Gastroesophageal sphincter (tissue), 4 donors: ENCODE measurements around the gene SBNO1. TPM values are rescaled to one million over a fixed set of nuclear protein-coding genes. Genes with fewer than 3 reads are reported as not detected.
A peak's percentile ranks its signal among the peaks of the same experiment; 100 is the strongest.

Experiments
- ATAC-seq: fragments of 150-250 bp; one replicate; pipeline ENCODE4 v1.9.1; 2016; ENCODE audit warnings: mild to moderate bottlenecking, moderate library complexity
- H3K27ac ChIP-seq, 4 donors: fragments of 200-600 bp; sonication (generic) in 3 of 4; 1 replicate in 3 of 4; 2 replicates in 1 of 4; pipeline ENCODE4 v1.5.1; 2016 to 2019
- H3K27me3 ChIP-seq: fragments of 200-600 bp; sonication (generic); one replicate; pipeline ENCODE4 v1.5.1; 2019
- H3K36me3 ChIP-seq, 2 donors: fragments of 200-600 bp; sonication (generic); one replicate each; pipeline ENCODE4 v1.5.1; 2019; ENCODE audit warnings: control low read depth in 1 of 2
- H3K4me1 ChIP-seq, 3 donors: fragments of 200-600 bp; sonication (generic); 1 replicate in 2 of 3; 2 replicates in 1 of 3; pipeline ENCODE4 v1.5.1; 2016 to 2019; ENCODE audit warnings: control low read depth in 2 of 3
- H3K4me3 ChIP-seq, 2 donors: fragments of 200-600 bp; sonication (generic); one replicate each; pipeline ENCODE4 v1.5.1; 2019; ENCODE audit warnings: mild to moderate bottlenecking in 1 of 2, moderate library complexity in 1 of 2
- H3K9me3 ChIP-seq, 3 donors: fragments of 200-600 bp; sonication (generic); one replicate each; pipeline ENCODE4 v1.5.1; 2017 to 2019; ENCODE audit warnings: control low read depth in 2 of 3
- CTCF ChIP-seq, 4 experiments: fragments of 200-600 bp in 2 of 4; fragments of 450-650 bp in 2 of 4; sonication (generic) in 1 of 4; IDR thresholded peaks; one replicate each; pipeline ENCODE4 v1.5.1; 2017 to 2019; ENCODE audit warnings: antibody characterized with exemption in 4 of 4, mild to moderate bottlenecking in 2 of 4, moderate library complexity in 2 of 4
- EP300 ChIP-seq: sonication (generic); formaldehyde crosslinking; IDR thresholded peaks from one replicate; pipeline ENCODE4 v1.6.1; 2017; ENCODE audit warnings: antibody characterized with exemption, mild to moderate bottlenecking
- POLR2A ChIP-seq, 2 donors: fragments of 450-650 bp; IDR thresholded peaks; one replicate each; pipeline ENCODE4 v1.6.1; 2017; ENCODE audit warnings: antibody characterized with exemption in 2 of 2, mild to moderate bottlenecking in 2 of 2, moderate library complexity in 1 of 2
- POLR2AphosphoS5 ChIP-seq: sonication (generic); formaldehyde crosslinking; IDR thresholded peaks from one replicate; pipeline ENCODE4 v1.6.1; 2017; ENCODE audit warnings: antibody characterized with exemption
- WGBS, 2 donors: methylation state at CpG; one replicate each; pipeline ENCODE4 v1.1.5; 2018; ENCODE audit warnings: low coverage in 1 of 2; 5-methylcytosine and 5-hydroxymethylcytosine counted together
- small RNA-seq, 4 donors: library from RNA; depleted of rRNA; stranded (forward); fragments of <200 nt; gene quantifications; one replicate each; pipeline ENCODE3, GENCODE V24; 2016
- total RNA-seq, 4 donors: library from RNA; depleted of rRNA; stranded (reverse); fragments of >200 nt; gene quantifications; one replicate each; pipeline ENCODE4 v1.1.0, GENCODE V29; 2016

SBNO1 gene
- total RNA-seq, 4 donors from 2014 or later, result 25.3 to 35.7 (median 33.2) TPM

- 88 to 96% methylated on average over 3 of the region's 3 CpGs for WGBS, 2 donors
- Histone ChIP-seq H3K27me3 (no peaks in the 10 kb centered on the region), H3K4me3 (no peak overlapping the region), H3K36me3 (peaks cover 0 to 19% of the 10 kb centered on the region in 2 donors), H3K9me3 (no peaks in the 10 kb centered on the region), H3K4me1 (peaks cover 3 to 39% (median 12%) of the 10 kb centered on the region in 3 donors), H3K27ac (no peak overlapping the region)
- no peak for ATAC-seq
- TF ChIP-seq POLR2AphosphoS5 (no peak), POLR2A (IDR thresholded peaks at IDR 0.05) (no peak), CTCF (IDR thresholded peaks at IDR 0.05) (no peak), EP300 (no peak)
Measured at GRCh38 chr12:123245678-123246077, 119.0 kb downstream of the SBNO1 start.

GRCh38 chr12:123243671-123244262, 120.9 kb downstream of the SBNO1 start:
- Histone ChIP-seq H3K27me3 (no peaks in the 10 kb centered on the region), H3K4me3 (no peak overlapping the region), H3K4me1 (peaks cover 3 to 33% (median 10%) of the 10 kb centered on the region in 3 donors), H3K9me3 (no peaks in the 10 kb centered on the region), H3K27ac (peak overlapping the region in 1 of 4 donors; percentile 50), H3K36me3 (peaks cover 0 to 26% of the 10 kb centered on the region in 2 donors)
- 61 to 78% methylated on average over 3 to 6 of the region's 7 CpGs for WGBS, 2 donors
- TF ChIP-seq CTCF (IDR thresholded peaks at IDR 0.05) (no peak), POLR2AphosphoS5 (no peak)
- no peak for ATAC-seq

GRCh38 chr12:123242116-123242904, 122.3 kb downstream of the SBNO1 start:
- Histone ChIP-seq H3K4me1 (peaks cover 3 to 41% (median 10%) of the 10 kb centered on the region in 3 donors), H3K27ac (peak overlapping the region in 3 of 4 donors; percentile 41 to 66 (median 50)), H3K36me3 (peaks cover 0 to 19% of the 10 kb centered on the region in 2 donors), H3K9me3 (no peaks in the 10 kb centered on the region), H3K4me3 (no peak overlapping the region), H3K27me3 (no peaks in the 10 kb centered on the region)
- WGBS, 2 donors, result 18 to 20% methylated on average over 7 to 9 of the region's 11 CpGs
- ATAC-seq, result no peak
- TF ChIP-seq EP300 (no peak), CTCF (IDR thresholded peaks at IDR 0.05) (no peak), POLR2A (IDR thresholded peaks at IDR 0.05) (no peak), POLR2AphosphoS5 (no peak)

Small RNA genes lying within 50 kb of the gene (small RNA-seq; reads per million reads assigned to genes)
- gene RF00019, result 0 reads per million in 4 donors
- 0.18 to 3.8 (median 0.94) reads per million in 4 donors for gene RNA5SP375

Other genes starting within 250 kb of the SBNO1 start
- gene PITPNM2, start 213.8 kb downstream of the SBNO1 start, total RNA-seq, result 10 to 100 TPM in 3 of 4 donors, 1 to 10 TPM in 1; 9.9 to 20.4 (median 16.4) TPM
- 10 to 100 TPM; 11.5 to 26.8 (median 14.7) TPM for gene MPHOSPH9, start 131.7 kb downstream of the SBNO1 start, total RNA-seq
- gene MTRFR, start 131.4 kb downstream of the SBNO1 start, total RNA-seq, result 10 to 100 TPM in 3 of 4 donors, 1 to 10 TPM in 1; 9.2 to 25.8 (median 12.9) TPM
- 100 to 1,000 TPM in 3 of 4 donors, 10 to 100 TPM in 1; 94.9 to 203 (median 143) TPM for gene CDK2AP1, start 93.0 kb downstream of the SBNO1 start, total RNA-seq
- gene KMT5A, start 19.3 kb upstream of the SBNO1 start, total RNA-seq, result 100 to 1,000 TPM in 1 of 4 donors, 10 to 100 TPM in 3; 46.1 to 126 (median 54.8) TPM
- 1 to 10 TPM; 6.2 to 9.2 (median 7.9) TPM for gene RILPL2, start 71.8 kb upstream of the SBNO1 start, total RNA-seq
- 10 to 100 TPM; 16.3 to 17.6 (median 17.5) TPM for gene SNRNP35, start 93.3 kb upstream of the SBNO1 start, total RNA-seq
- gene RILPL1, start 168.9 kb upstream of the SBNO1 start, total RNA-seq, result 10 to 100 TPM; 10.8 to 46.1 (median 24.3) TPM
- gene TMED2, start 219.7 kb upstream of the SBNO1 start, total RNA-seq, result 100 to 1,000 TPM; 117 to 139 (median 128) TPM
- 10 to 100 TPM; 15.3 to 22.6 (median 18.0) TPM for gene DDX55, start 237.3 kb upstream of the SBNO1 start, total RNA-seq